Measurements from ENCODE around the gene PCDHGC3. TPM values are rescaled to one million over a fixed set of nuclear protein-coding genes. Genes with fewer than 3 reads are reported as not detected.

PCDHGC3 gene
- total RNA-seq, 2 experiments from 2014 or later = 27.2 to 59.7 TPM

- intact Hi-C loops (cut with micrococcal nuclease; ENCODE audit: unreplicated experiment) = loop anchor here (5.0 kb wide), 1 partner anchor 116 kb away; the partner anchor contains the start of gene PCDHGA5
- H3K27ac ChIP-seq (ENCODE audit: low read depth, low read length, poor library complexity, severe bottlenecking) = no peak overlapping the region
- H3K4me1 ChIP-seq (ENCODE audit: insufficient read depth, low read length, poor library complexity, severe bottlenecking) = peaks cover 70% of the 10 kb centered on the region
- peak overlapping the region; percentile 84 for H3K4me2 ChIP-seq (ENCODE audit: low read length)
- CTCF ChIA-PET (ENCODE audit: unreplicated experiment) = interaction anchor here (1.0 to 1.7 kb wide), 3 partner anchors 11 to 36 kb away, joined by 3 to 7 read pairs (median 3); partner anchors contain the start of gene PCDHGC5
- H3K9me3 ChIP-seq (ENCODE audit: low read length) = no peaks in the 10 kb centered on the region
- H3K36me3 ChIP-seq (ENCODE audit: insufficient read depth, low read length) = peaks cover 24% of the 10 kb centered on the region; the same call in 1 of the 2 replicates
- POLR2A ChIA-PET = interaction anchor here (0.6 to 8.0 kb wide), 8 partner anchors 19 to 317 kb away, joined by 3 to 108 read pairs (median 6); no protein-coding TSS in a partner anchor
- no peaks in the 10 kb centered on the region for H3K9me2 ChIP-seq (ENCODE audit: insufficient read depth, low read length)
- BruUV-seq (replicated peaks) = no TSS peak
- no peaks in the 10 kb centered on the region for H4K20me1 ChIP-seq (ENCODE audit: insufficient read depth, low read length)
- peak overlapping the region; percentile 79 for H3K4me3 ChIP-seq (ENCODE audit: low read depth, low read length, poor library complexity, severe bottlenecking)
- TF ChIP-seq CTCF (conservative IDR thresholded peaks at IDR 0.05; ENCODE audit: low read length) = no peak
- no peak for TF ChIP-seq EZH2phosphoT487 (IDR thresholded peaks at IDR 0.05; ENCODE audit: borderline replicate concordance, low read depth, low read length)
- no peak for DNase-seq (ENCODE audit: low spot score)
- no peak overlapping the region for H2AFZ ChIP-seq (ENCODE audit: low read length)
- peaks cover 62% of the 10 kb centered on the region for H3K79me2 ChIP-seq (ENCODE audit: insufficient read depth, low read depth, low read length)
Measured at GRCh38 chr5:141477815-141478214, 2.0 kb downstream of the PCDHGC3 start.

- Histone ChIP-seq H3K36me3 (ENCODE audit: insufficient read depth, low read length) (peaks cover 24% of the 10 kb centered on the region; the same call in 1 of the 2 replicates), H3K4me2 (ENCODE audit: low read length) (peak overlapping the region; percentile 84), H4K20me1 (ENCODE audit: insufficient read depth, low read length) (no peaks in the 10 kb centered on the region), H3K4me3 (ENCODE audit: low read depth, low read length, poor library complexity, severe bottlenecking) (peak overlapping the region; percentile 79), H3K9me3 (ENCODE audit: low read length) (no peaks in the 10 kb centered on the region), H3K27ac (ENCODE audit: low read depth, low read length, poor library complexity, severe bottlenecking) (peak overlapping the region; percentile 4), H2AFZ (ENCODE audit: low read length) (no peak overlapping the region), H3K79me2 (ENCODE audit: insufficient read depth, low read depth, low read length) (peaks cover 68% of the 10 kb centered on the region), H3K9me2 (ENCODE audit: insufficient read depth, low read length) (no peaks in the 10 kb centered on the region), H3K4me1 (ENCODE audit: insufficient read depth, low read length, poor library complexity, severe bottlenecking) (peaks cover 76% of the 10 kb centered on the region)
- TF ChIP-seq EZH2phosphoT487 (IDR thresholded peaks at IDR 0.05; ENCODE audit: borderline replicate concordance, low read depth, low read length) = no peak
- 0 out of 2 replicates have a peak, but pooled peaks have one; percentile 23 for TF ChIP-seq CTCF (conservative IDR thresholded peaks at IDR 0.05; ENCODE audit: low read length)
- intact Hi-C loops (cut with micrococcal nuclease; ENCODE audit: unreplicated experiment) = loop anchor here (5.0 kb wide), 1 partner anchor 116 kb away; the partner anchor contains the start of gene PCDHGA5
- DNase-seq (ENCODE audit: low spot score) = no peak
- BruUV-seq (replicated peaks) = no TSS peak
- CTCF ChIA-PET (ENCODE audit: unreplicated experiment) = interaction anchor here (0.5 to 1.7 kb wide), 9 partner anchors 10 to 520 kb away, joined by 3 to 7 read pairs (median 3); partner anchors contain the start of gene PCDHGC5
- POLR2A ChIA-PET = interaction anchor here (0.6 to 8.0 kb wide), 14 partner anchors 19 to 318 kb away, joined by 3 to 108 read pairs (median 4); partner anchors contain the start of gene PCDHGA12
Measured at GRCh38 chr5:141478321-141478945, 2.7 kb downstream of the PCDHGC3 start.
